Heart left ventricle (tissue), 16 donors: ENCODE data around the gene SERP2. TPM values are rescaled to one million over a fixed set of nuclear protein-coding genes. Genes with fewer than 3 reads are reported as not detected.

Experiments used
- ATAC-seq, 4 donors: fragments of 200-7000 bp; cut with Tn5 transposase; one replicate each; pipeline ENCODE4 v1.9.1; 2020 to 2022; ENCODE audit warnings: moderate library complexity in 4 of 4, mild to moderate bottlenecking in 3 of 4, moderate number of reproducible peaks in 1 of 4
- DNase-seq, 5 donors: peaks; one replicate each; pipeline ENCODE4 v3.0.0-alpha.2; 2020
- H3K27ac ChIP-seq, 12 donors: fragments of 200-600 bp; sonication (generic) in 4 of 12; one replicate each; pipeline versions ENCODE4 v1.5.0 to v1.8.0; 2016 to 2022; ENCODE audit warnings: mild to moderate bottlenecking in 2 of 12
- H3K27me3 ChIP-seq, 9 donors: fragments of 200-600 bp; sonication (generic) in 2 of 9; one replicate each; pipeline versions ENCODE4 v1.5.1 to v1.8.0; 2016 to 2022; ENCODE audit warnings: mild to moderate bottlenecking in 3 of 9
- H3K36me3 ChIP-seq, 9 donors: fragments of 200-600 bp; sonication (generic) in 2 of 9; one replicate each; pipeline versions ENCODE4 v1.5.0 to v1.8.0; 2018 to 2022; ENCODE audit warnings: mild to moderate bottlenecking in 2 of 9
- H3K4me1 ChIP-seq, 12 donors: fragments of 200-600 bp; sonication (generic) in 4 of 12; one replicate each; pipeline versions ENCODE4 v1.5.0 to v1.8.0; 2016 to 2022; ENCODE audit warnings: mild to moderate bottlenecking in 3 of 12
- H3K4me3 ChIP-seq, 12 donors: fragments of 200-600 bp; sonication (generic) in 4 of 12; one replicate each; pipeline versions ENCODE4 v1.5.0 to v1.8.0; 2017 to 2022; ENCODE audit warnings: mild to moderate bottlenecking in 9 of 12, moderate library complexity in 4 of 12
- H3K9me3 ChIP-seq, 12 donors: fragments of 200-600 bp; sonication (generic) in 4 of 12; one replicate each; pipeline versions ENCODE4 v1.5.0 to v1.8.0; 2016 to 2022; ENCODE audit warnings: mild to moderate bottlenecking in 1 of 12
- POLR2A ChIP-seq, 2 donors: fragments of 450-650 bp; IDR thresholded peaks; one replicate each; pipeline ENCODE4 v1.6.1; 2017; ENCODE audit warnings: antibody characterized with exemption in 2 of 2, mild to moderate bottlenecking in 2 of 2, moderate library complexity in 2 of 2
- WGBS, 4 donors: extraction: QIAGEN DNeasy Blood & Tissue Kit in 2 of 4; methylation state at CpG; one replicate each; pipeline versions ENCODE4 v1.1.5 to v1.1.7; 2013 to 2018; 5-methylcytosine and 5-hydroxymethylcytosine counted together
- intact Hi-C, 10 donors: fragments of 100-400 bp; cut with DNase I; formaldehyde crosslinking; loops; one replicate each; pipeline versions ENCODE4 v1.11.1 to v1.14.2; 2022
- polyA plus RNA-seq, 2 donors: library from polyadenylated mRNA; stranded (reverse); fragments of 200-250 nt; gene quantifications; one replicate each; pipeline ENCODE4 v1.2.3, GENCODE V29; 2013
- total RNA-seq, 9 donors: library from RNA; depleted of rRNA in 2 of 9; stranded (reverse); fragments of >200 nt in 2 of 9; fragmentation: NEBNext Ultra II Directional in 3 of 9; extraction: Animal tissue kit (Norgen Biotek cat#: 25700) in 3 of 9; gene quantifications; one replicate each; pipeline versions ENCODE4 v1.1.0 to v1.2.4, GENCODE V29; 2016 to 2023
- TF ChIP-seq, protein P1 (sequence below), 12 donors: fragments of 200-600 bp; sonication (generic) in 4 of 12; IDR thresholded peaks; one replicate each; pipeline versions ENCODE4 v1.5.0 to v1.8.0; 2018 to 2022; ENCODE audit warnings: antibody characterized with exemption in 12 of 12, mild to moderate bottlenecking in 5 of 12
- donor health status: ischemic (EF 13 %, LVEDD 7.1; RV severe dilation, severe dysfunction).
- donor health status: healthy with polysubstance abuse.
- donor health status: DM: no; HTN: yes; CAD: no.
- donor health status: DM: no; HTN: no; CAD: no.
- donor health status: ischemic (EF 25% LVEDD 6.9; RV normal size, moderate dysfunction).
- donor health status: ischemic (EF 25% LVEDD 5.7; RV mildly dilated, moderate dysfunction).
- donor health status: healthy.
- donor health status: DM: yes; HTN: yes; CAD: no.
- donor health status: ischemic (EF 35%, LVEDD 5.7; RV mildly dilated, moderate dysfunction).
- donor health status: nonischemic (EF 11% LVEDD 7.7; RV severe dilation, severe dysfunction).
- donor health status: DM: yes; HTN: yes; CAD: no.
- donor health status: PGD.
- donor health status: ischemic (EF 29% LVEDD 5.4; RV normal size, mild dysfunction).
- donor health status: nonischemic (EF 23%, LVEDD 6.1; RV moderate dilation, normal function).

Gene SERP2
- total and polyA plus RNA-seq, 11 donors, result 9.6 to 16.6 (median 12.9) TPM

DNA sequence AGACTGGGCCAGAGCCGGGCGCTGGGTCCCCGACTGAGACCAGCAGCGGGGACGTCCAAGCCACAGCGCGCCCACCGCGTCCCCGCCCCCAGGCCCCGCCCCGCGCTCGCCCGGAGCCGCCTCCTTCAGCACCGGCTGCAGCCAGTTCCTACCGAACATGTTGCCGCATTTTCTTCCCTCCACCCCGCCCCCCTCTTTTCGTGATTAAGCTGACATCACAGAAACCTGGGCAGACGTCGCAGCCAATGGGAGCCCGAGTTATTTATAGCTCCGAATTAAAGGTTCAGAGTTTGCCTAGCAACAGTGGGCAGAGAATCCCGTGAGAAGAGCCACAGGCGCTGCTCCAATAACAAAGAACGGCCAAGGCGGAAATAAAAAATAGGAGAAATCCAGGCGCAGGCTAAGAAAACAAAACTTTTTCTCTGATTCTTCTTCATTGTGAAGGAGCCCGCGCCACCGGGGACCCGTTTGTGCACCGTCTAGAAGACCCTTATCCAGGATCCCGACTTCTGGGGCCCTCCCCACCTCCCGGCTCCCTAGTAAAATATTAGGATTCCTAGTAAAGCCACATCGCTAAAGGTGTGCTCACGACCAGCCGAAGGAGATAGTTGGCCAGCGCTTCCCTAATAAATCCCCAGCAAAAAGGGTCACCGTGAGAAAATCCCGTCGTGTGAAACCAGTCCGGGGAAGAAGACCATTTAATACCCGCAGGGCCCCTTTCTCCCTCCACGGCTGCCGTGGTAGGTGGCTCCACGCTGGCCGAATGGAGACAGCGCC lies 61.7 kb downstream of the SERP2 start:
- Histone ChIP-seq H3K27ac (peak overlapping the region; percentile 91 to 99 (median 96)), H3K27me3 (no peaks in the 10 kb centered on the region), H3K9me3 (no peaks in the 10 kb centered on the region), H3K36me3 (peaks cover 0 to 21% (median 15%) of the 10 kb centered on the region in 9 donors), H3K4me3 (peak overlapping the region; percentile 60 to 87 (median 80)), H3K4me1 (peaks cover 0 to 53% (median 29%) of the 10 kb centered on the region in 12 donors)
- WGBS, 4 donors, result 0 to 1% (median 0%) methylated on average over 49 to 51 of the region's 51 CpGs
- ATAC-seq (peak; percentile 67 to 85 (median 80)), DNase-seq (peak; percentile 94 to 97 (median 96))
- TF ChIP-seq, protein P1, sequence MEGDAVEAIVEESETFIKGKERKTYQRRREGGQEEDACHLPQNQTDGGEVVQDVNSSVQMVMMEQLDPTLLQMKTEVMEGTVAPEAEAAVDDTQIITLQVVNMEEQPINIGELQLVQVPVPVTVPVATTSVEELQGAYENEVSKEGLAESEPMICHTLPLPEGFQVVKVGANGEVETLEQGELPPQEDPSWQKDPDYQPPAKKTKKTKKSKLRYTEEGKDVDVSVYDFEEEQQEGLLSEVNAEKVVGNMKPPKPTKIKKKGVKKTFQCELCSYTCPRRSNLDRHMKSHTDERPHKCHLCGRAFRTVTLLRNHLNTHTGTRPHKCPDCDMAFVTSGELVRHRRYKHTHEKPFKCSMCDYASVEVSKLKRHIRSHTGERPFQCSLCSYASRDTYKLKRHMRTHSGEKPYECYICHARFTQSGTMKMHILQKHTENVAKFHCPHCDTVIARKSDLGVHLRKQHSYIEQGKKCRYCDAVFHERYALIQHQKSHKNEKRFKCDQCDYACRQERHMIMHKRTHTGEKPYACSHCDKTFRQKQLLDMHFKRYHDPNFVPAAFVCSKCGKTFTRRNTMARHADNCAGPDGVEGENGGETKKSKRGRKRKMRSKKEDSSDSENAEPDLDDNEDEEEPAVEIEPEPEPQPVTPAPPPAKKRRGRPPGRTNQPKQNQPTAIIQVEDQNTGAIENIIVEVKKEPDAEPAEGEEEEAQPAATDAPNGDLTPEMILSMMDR (IDR thresholded peaks at IDR 0.05), result peak in 1 of 12 donors; percentile 8
- TF ChIP-seq POLR2A (IDR thresholded peaks at IDR 0.05), result peak; percentile 90 to 92
- intact Hi-C loops, result loop anchor here (1.0 to 10.0 kb wide), 17 partner anchors 128 to 528 kb away; no protein-coding TSS in a partner anchor

DNA sequence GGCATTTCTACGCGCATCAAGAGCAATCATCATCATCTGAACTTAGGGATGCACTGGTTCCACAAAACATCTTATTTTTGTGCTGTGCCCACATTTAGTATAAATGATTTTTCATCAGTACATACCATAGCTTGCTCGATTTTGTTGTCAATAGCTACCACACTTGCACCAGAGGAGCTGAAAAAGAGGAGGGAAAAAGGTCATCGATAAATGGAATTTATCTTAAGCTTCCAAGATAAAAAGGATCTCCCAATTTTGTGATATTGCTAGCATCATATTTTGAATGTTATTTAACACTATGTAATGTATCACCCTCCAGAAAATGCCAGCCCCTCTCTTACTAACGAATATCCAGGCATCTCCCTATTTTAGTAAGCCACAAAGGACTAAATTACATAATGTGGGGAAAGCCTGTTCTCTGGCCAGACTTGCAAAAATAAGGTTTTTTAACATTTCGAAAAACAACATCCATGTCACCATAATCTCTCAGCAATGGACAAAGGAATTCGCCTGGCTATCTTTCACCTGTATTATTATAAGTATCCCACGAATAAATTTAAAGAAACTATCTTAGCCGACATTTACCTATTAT lies 62.4 kb downstream of the SERP2 start:
- peaks cover 0 to 53% (median 29%) of the 10 kb centered on the region in 12 donors for H3K4me1 ChIP-seq
- H3K27ac ChIP-seq, result peak overlapping the region; percentile 91 to 99 (median 96)
- TF ChIP-seq, protein P1 (IDR thresholded peaks at IDR 0.05), result no peak
- no peak for TF ChIP-seq POLR2A (IDR thresholded peaks at IDR 0.05)
- peak overlapping the region; percentile 60 to 87 (median 80) for H3K4me3 ChIP-seq
- no peaks in the 10 kb centered on the region for H3K27me3 ChIP-seq
- H3K36me3 ChIP-seq, result peaks cover 0 to 21% (median 15%) of the 10 kb centered on the region in 9 donors
- ATAC-seq, result no peak
- intact Hi-C loops, result loop anchor here (1.0 to 10.0 kb wide), 28 partner anchors 129 to 529 kb away; no protein-coding TSS in a partner anchor
- no peak for DNase-seq
- 0 to 1% (median 1%) methylated on average over 9 of the region's 9 CpGs for WGBS, 4 donors
- no peaks in the 10 kb centered on the region for H3K9me3 ChIP-seq

DNA sequence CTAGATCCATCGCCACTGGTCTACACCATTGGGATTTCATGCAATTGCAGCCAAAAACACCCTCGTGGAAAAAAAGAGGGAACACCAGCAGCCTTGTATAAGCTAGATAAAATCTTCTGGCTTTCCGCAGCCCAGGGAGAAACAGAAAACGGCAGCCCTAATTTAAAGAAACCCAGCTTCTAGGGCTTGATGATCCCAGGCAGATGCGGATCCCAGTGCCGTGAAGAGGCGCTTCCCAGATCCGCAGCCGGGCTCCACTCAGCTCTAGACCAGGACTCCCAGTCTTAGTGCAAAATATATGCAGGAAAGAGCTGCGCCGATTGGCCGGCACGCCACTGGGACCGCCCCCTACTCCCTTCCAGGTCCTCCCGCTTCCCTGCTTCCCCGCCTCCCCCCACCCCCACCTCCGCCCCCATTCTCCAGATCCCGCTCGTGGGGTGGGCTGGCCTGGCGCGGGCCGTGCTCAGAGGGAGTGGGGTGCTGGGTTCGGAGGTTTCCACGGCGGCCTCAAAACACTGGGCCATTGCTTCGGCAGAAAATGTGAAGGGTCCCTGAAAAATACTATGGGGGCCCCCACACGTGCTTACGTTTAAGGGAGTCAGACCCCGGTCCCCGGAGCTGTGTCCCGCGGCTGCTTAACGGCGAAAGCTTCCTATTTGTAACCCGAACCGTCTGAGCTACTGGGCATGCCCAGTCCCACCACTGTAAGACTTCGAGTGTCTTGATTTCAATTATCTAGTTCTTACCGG lies 63.1 kb downstream of the SERP2 start:
- WGBS, 4 donors, result 0 to 1% (median 0%) methylated on average over 27 to 38 of the region's 38 CpGs
- TF ChIP-seq POLR2A (IDR thresholded peaks at IDR 0.05), result peak; percentile 97 to 100
- TF ChIP-seq, protein P1 (IDR thresholded peaks at IDR 0.05), result no peak
- H3K4me1 ChIP-seq, result peaks cover 0 to 53% (median 29%) of the 10 kb centered on the region in 12 donors
- H3K36me3 ChIP-seq, result peaks cover 0 to 21% (median 15%) of the 10 kb centered on the region in 9 donors
- intact Hi-C loops, result loop anchor here (1.0 to 10.0 kb wide), 27 partner anchors 129 to 530 kb away; no protein-coding TSS in a partner anchor
- peak; percentile 91 to 94 (median 94) for ATAC-seq
- H3K27ac ChIP-seq, result peak overlapping the region; percentile 91 to 99 (median 96)
- H3K9me3 ChIP-seq, result no peaks in the 10 kb centered on the region
- DNase-seq, result peak; percentile 95 to 96 (median 96)
- peak overlapping the region; percentile 60 to 87 (median 80) for H3K4me3 ChIP-seq
- no peaks in the 10 kb centered on the region for H3K27me3 ChIP-seq
